Immature natural killer cell (primary cell): Measurements from ENCODE around the gene GORASP1. TPM values are rescaled to one million over a fixed set of nuclear protein-coding genes. Genes with fewer than 3 reads are reported as not detected.

Source experiments
- DNase-seq, 3 donors: peaks; one replicate each; pipeline ENCODE4 v3.0.0; 2022; ENCODE audit warnings: mixed read lengths in 1 of 3
- H3K27ac Mint-ChIP-seq, 6 donors: one replicate each; pipeline ENCODE4 v1.8.0; 2020; ENCODE audit warnings: mixed read lengths in 6 of 6, mild to moderate bottlenecking in 5 of 6, inconsistent platforms in 4 of 6, moderate library complexity in 3 of 6
- H3K27me3 Mint-ChIP-seq, 3 donors: one replicate each; pipeline ENCODE4 v1.8.0; 2020 to 2021; ENCODE audit warnings: low read depth in 3 of 3, mild to moderate bottlenecking in 3 of 3, mixed read lengths in 3 of 3, moderate library complexity in 3 of 3, inconsistent platforms in 1 of 3
- H3K36me3 Mint-ChIP-seq, 3 donors: one replicate each; pipeline ENCODE4 v1.8.0; 2020; ENCODE audit warnings: mixed read lengths in 3 of 3, inconsistent platforms in 2 of 3, mild to moderate bottlenecking in 2 of 3
- H3K4me1 Mint-ChIP-seq, 2 donors: one replicate each; pipeline ENCODE4 v1.8.0; 2020; ENCODE audit warnings: inconsistent platforms in 2 of 2, mild to moderate bottlenecking in 2 of 2, mixed read lengths in 2 of 2, moderate library complexity in 1 of 2
- H3K4me3 Mint-ChIP-seq, 5 donors: one replicate each; pipeline ENCODE4 v1.8.0; 2020; ENCODE audit warnings: mild to moderate bottlenecking in 5 of 5, mixed read lengths in 5 of 5, inconsistent platforms in 3 of 5, moderate library complexity in 3 of 5
- H3K9me3 Mint-ChIP-seq, 6 donors: one replicate each; pipeline ENCODE4 v1.8.0; 2020; ENCODE audit warnings: mild to moderate bottlenecking in 6 of 6, mixed read lengths in 6 of 6, inconsistent platforms in 4 of 6, moderate library complexity in 3 of 6
- polyA plus RNA-seq, 3 donors: library from polyadenylated mRNA; unstranded; fragments of 300-500 nt; fragmentation: Illumina TruSeq; gene quantifications; one replicate each; pipeline ENCODE4 v1.2.3, GENCODE V29; 2021

Gene GORASP1
- polyA plus RNA-seq, result 1 to 10 TPM; 5.3 to 7.8 (median 5.4) TPM

DNA sequence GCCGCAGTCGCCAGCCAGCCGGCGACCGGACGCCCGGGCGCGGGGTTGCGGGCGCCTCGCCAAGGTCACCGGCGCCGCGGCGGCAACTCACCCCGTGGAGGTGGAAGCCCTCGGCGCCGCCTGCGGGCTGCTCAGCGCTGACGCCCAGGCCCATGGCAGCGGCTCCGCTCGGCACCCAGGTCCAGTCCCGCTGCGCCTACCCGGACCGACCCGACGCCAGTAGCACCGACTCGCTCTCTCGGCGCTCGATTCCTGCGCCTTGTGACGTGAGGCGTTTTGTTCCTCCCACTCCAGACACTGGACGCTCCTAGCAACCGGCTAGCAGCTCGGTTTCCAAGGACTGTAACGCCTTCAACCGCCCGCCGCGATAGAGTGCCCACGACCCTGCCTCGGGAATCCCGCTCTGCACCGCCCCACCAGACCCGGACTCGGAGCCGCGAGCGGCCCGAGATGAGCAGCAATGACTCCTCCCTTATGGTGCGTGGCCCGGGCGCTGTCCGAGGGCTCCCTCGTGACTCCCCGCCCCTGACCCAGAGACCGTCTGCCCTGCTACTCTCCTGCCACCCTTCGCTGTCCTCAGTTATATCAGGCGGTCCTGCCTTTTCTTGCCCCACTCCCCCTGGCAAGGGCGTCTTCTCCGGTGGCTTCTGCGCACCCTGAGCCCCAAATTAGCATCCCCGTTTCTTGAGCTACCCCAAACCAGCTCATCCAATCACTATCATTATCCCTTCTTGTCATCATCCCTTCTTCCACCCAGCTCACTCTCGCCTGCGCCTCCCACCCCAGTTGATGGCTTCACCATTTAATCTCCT lies at the start of gene GORASP1, which contains the start of gene TTC21A:
GORASP1 (minus strand) TSS at position 240 of the 812 bp plus-strand sequence; CDS start at position 154, 86 bp downstream.
TTC21A (plus strand) TSS at position 293 of the 812 bp plus-strand sequence; CDS start at position 451, 158 bp downstream.
- DNase-seq, result peak; percentile 68 to 77 (median 75)
- Mint-ChIP-seq H3K36me3 (no peaks in the 10 kb centered on the region), H3K27me3 (peaks cover 12 to 24% (median 19%) of the 10 kb centered on the region in 3 donors), H3K4me1 (peaks cover 32% of the 10 kb centered on the region in 2 donors), H3K9me3 (no peaks in the 10 kb centered on the region), H3K27ac (peak within 1 kb of the TSS; percentile 82 to 93 (median 86)), H3K4me3 (peak within 1 kb of the TSS; percentile 89 to 93 (median 89))

DNA sequence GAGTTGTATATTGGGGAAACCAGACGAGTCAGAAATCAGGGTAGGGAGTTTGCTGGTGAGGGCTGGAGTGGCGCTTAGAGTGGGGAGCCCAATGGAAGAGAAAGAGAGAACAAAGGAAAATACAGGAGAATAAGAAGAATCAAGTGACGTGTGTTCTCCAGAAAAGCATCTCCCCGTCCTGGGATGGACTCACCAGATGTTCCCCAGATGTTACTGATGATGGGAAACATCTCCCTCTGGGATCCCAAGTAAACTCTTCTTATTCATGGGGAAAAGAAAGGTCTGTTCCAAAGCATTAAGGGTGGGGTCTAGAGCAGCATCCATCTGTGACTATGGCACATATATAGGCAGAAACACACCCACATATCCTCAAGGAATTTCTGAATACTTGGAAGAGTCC lies 49.0 kb upstream of the GORASP1 start:
- Mint-ChIP-seq H3K4me1 (peaks cover 14 to 17% of the 10 kb centered on the region in 2 donors), H3K27me3 (peaks cover 20 to 27% (median 23%) of the 10 kb centered on the region in 3 donors), H3K4me3 (no peak overlapping the region)

DNA sequence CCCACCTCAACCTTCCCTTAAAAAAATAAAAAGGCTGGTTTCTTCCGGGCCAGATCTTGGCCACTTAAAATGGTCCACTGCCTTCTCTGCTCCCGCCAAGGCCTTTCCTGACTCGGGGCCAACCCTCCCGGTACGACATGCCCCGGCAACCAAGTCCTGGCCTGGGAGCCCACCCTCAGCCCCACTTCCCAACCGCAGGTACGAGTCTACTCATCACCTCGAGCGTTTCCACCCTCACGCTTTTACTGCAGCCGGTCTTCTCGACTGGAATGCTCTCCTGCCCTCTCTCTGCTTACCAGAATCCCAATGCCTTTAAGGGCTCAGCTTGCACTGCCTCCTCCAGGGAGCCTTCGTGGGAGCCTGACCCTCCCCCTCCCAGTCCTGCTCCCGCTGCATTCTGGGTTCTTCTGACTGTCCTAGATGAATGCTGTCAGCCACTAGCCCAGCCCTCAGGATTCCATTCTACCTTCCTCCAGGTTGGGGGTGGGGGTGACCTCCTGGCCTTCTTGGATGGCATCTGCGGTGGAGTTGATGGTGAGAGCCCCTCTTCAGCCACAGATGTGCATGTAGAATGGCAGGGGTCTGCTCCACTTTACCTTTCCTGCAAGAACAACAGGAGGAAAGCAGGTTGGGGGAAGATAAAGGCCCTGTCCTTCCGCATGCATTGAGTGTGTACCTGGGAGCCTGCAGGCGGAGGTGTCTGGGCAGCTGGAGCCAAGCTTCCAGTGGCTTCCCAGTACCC lies 47.0 kb upstream of the GORASP1 start:
- H3K27me3 Mint-ChIP-seq, result peaks cover 28 to 45% (median 29%) of the 10 kb centered on the region in 3 donors
- H3K36me3 Mint-ChIP-seq, result no peaks in the 10 kb centered on the region
- peaks cover 34 to 37% of the 10 kb centered on the region in 2 donors for H3K4me1 Mint-ChIP-seq
- DNase-seq, result no peak
- H3K4me3 Mint-ChIP-seq, result peak overlapping the region; percentile 61 to 80 (median 71)
- H3K27ac Mint-ChIP-seq, result peak overlapping the region; percentile 62 to 92 (median 86)
- no peaks in the 10 kb centered on the region for H3K9me3 Mint-ChIP-seq

More for the DNA sequence above, 49.0 kb upstream of the GORASP1 start:
- peak overlapping the region in 5 of 6 donors; percentile 3 to 87 (median 79) for H3K27ac Mint-ChIP-seq
- no peaks in the 10 kb centered on the region for H3K9me3 Mint-ChIP-seq
- no peaks in the 10 kb centered on the region for H3K36me3 Mint-ChIP-seq
- DNase-seq, result no peak

DNA sequence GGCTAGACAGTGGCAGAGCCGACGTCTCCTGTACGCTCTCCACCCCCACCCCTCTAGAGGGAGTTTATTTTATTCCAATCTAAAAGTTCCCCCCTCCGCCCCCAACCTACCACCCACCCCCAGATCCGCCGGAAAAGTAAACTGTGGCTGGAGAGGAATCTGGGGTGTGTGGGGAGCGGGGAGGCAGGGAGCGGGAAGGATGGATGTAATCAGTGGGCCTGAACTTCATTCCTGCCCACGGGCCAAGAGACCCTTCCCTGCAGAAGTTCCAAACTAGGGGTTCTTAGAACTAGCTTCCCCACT lies 46.5 kb upstream of the GORASP1 start:
- Mint-ChIP-seq H3K36me3 (no peaks in the 10 kb centered on the region), H3K27me3 (peaks cover 28 to 48% (median 29%) of the 10 kb centered on the region in 3 donors), H3K4me1 (peaks cover 39 to 42% of the 10 kb centered on the region in 2 donors), H3K9me3 (no peaks in the 10 kb centered on the region), H3K27ac (peak overlapping the region; percentile 62 to 92 (median 86)), H3K4me3 (peak overlapping the region; percentile 61 to 80 (median 71))
- no peak for DNase-seq

DNA sequence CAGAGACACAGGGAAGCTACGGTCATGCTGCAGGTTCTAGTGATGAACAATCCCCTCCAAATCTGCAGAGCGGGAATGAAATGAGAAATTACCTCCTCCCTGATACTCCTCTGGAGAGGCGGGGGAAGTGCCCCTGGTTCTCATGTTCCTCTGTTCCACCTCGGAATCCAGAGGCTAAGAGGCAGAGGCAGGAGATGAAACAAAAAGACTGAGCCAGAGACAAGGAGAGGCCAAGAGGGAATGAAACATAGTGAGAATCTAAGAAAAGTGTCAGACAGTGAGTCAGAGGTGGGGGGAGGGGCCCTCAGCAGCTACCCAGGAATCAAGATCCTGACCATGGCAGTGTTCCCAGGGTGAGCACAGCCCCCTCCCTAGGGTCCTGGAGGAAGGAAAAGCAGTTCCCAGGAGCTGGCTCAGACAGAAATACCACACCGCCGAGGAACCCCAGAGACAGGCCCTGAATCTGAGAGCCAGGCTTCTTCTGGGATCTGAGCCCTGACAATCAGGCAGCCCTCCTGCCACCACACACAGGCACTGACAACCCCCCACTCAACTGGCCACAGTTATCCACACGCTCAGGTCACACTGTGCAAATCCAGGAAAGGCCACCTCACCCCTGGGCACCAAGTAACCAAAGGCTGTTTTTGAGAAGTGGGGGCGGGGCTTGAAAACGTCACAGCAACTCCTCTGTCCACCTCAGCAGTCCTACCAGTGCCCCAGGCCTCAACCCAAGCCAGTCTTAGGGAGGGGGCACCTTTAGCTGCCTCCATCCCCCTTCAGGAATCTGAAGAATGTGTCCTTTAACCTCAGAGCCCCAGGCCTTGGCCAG lies 43.6 kb upstream of the GORASP1 start:
- Mint-ChIP-seq H3K9me3 (no peaks in the 10 kb centered on the region), H3K27ac (peak overlapping the region; percentile 96 to 98 (median 97)), H3K36me3 (peaks cover 2 to 6% (median 4%) of the 10 kb centered on the region in 3 donors), H3K4me3 (peak overlapping the region; percentile 44 to 95 (median 69)), H3K4me1 (peaks cover 68 to 71% of the 10 kb centered on the region in 2 donors), H3K27me3 (peaks cover 48 to 76% (median 49%) of the 10 kb centered on the region in 3 donors)
- peak; percentile 53 to 59 (median 55) for DNase-seq

DNA sequence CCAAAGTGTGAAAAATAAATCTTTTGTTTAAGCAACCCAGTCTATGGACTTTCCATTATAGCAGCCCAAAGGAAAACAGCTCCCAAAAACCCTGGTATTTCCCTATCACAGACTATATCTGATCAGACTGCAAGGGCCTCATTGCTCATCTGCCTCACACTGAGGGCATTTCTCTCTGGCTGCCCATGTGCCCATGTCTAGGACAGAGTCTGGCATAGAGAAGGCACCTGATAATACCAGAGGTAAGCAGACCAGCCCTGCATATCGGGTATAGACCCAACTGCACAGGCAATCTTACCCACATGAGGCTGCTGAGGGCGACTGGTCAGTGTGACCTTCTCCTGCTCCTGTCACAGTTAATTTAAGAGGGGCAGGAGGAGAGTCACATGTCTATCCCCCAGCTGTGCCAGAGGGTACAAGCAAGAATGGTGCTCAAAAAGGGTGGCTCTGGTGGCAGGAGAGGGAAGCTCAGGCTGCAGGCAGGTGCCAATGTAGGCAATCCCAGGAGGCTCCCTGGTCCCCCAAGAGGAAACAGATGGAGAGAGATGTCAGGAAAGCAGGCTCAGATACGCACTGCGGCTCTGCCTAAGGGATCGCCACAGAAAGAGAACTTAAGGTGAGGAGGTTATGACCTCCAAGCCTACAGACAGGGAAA lies 42.8 kb upstream of the GORASP1 start:
- Mint-ChIP-seq H3K4me3 (peak overlapping the region; percentile 68 to 95 (median 83)), H3K4me1 (peaks cover 75% of the 10 kb centered on the region in 2 donors), H3K27ac (peak overlapping the region; percentile 96 to 98 (median 97)), H3K27me3 (peaks cover 48 to 78% (median 54%) of the 10 kb centered on the region in 3 donors), H3K9me3 (no peaks in the 10 kb centered on the region), H3K36me3 (peaks cover 4 to 11% (median 7%) of the 10 kb centered on the region in 3 donors)
- no peak for DNase-seq

DNA sequence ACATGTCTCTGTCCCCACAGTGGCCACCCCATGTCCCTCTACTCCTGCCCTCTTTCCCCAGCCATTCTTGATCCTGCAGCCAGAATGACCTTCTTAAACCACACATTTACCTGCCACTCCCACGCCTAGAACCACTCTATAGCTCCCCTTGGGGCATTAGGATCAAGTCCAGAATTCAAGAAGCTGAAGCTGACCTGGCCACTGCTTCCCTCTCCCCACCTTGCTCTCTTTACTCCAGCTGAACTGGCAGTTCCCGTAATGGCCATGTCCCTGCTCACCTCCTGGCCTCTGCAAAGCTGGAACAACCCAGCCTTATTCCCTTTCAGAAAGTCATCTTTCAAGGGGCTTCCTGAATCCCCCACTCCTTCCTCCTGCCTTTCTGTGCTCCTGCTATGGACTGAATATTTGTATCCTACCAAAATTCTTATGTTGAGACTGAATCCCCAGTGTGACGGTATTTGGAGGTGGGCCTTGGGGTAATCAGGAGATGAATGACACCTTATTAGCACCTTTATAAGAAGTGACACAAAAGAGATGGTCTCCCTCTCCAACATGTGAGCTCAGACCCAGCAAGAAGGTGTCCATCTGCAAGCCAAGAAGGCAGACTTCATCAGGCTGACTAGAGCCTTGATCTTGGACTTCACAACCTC lies 42.2 kb upstream of the GORASP1 start:
- H3K4me1 Mint-ChIP-seq, result peaks cover 75% of the 10 kb centered on the region in 2 donors
- peak overlapping the region; percentile 3 to 94 (median 8) for H3K4me3 Mint-ChIP-seq
- peaks cover 6 to 14% (median 14%) of the 10 kb centered on the region in 3 donors for H3K36me3 Mint-ChIP-seq
- H3K27me3 Mint-ChIP-seq, result peaks cover 49 to 81% (median 54%) of the 10 kb centered on the region in 3 donors
- no peaks in the 10 kb centered on the region for H3K9me3 Mint-ChIP-seq
- H3K27ac Mint-ChIP-seq, result peak overlapping the region; percentile 96 to 98 (median 97)
- no peak for DNase-seq

DNA sequence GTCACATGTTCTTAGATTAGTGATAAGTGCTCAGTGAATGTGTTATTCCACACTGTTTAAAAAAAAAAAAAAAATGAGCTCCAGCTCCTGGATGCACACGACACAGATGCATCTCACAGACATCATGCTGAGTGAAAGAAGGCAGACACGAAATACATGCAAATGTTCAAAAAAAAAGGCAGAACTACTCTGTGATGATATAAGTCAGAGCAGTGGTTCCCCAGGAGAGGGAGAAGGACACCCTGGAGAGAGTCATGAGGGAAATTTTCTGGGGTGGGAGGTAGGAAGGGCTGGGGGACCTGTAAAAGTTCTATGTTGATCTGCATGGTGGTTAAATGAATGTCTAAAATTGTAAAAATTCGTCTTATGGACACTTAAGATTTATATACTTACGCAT lies 41.6 kb upstream of the GORASP1 start:
- peaks cover 9 to 19% (median 17%) of the 10 kb centered on the region in 3 donors for H3K36me3 Mint-ChIP-seq
- DNase-seq, result no peak
- H3K27ac Mint-ChIP-seq, result peak overlapping the region; percentile 86 to 98 (median 96)

DNA sequence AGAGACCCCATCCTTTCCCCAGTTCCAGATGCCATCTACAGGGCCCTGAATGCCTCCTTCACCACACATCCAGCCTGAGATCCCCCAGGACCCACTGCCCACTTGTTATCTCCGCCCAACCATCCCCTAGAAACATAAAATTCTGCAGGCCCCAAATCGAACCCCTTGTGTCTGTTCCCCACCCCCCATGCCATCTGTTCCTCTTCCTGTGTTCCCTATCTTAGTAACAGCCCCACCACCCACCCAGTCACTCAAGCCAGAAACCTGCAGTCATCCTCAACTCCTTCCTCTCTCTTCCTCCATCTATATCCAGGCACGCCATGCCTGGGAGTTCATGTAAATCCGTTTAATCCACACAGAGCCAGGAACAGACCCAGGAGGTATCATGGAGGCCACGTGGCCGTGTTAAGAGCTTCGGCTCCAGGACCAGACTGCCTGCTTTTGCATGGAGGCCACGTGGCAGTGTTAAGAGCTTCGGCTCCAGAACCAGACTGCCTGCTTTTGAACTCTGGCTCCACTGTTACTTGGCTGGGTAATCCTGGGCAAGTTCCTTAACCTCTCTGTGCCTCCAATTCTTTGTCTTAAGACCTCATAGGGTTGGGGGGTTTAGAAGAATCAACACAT lies 41.1 kb upstream of the GORASP1 start:
- Mint-ChIP-seq H3K4me3 (peak overlapping the region; percentile 71 to 87 (median 77)), H3K27me3 (peaks cover 52 to 85% (median 59%) of the 10 kb centered on the region in 3 donors), H3K36me3 (peaks cover 9 to 24% (median 17%) of the 10 kb centered on the region in 3 donors), H3K27ac (peak overlapping the region; percentile 86 to 98 (median 96)), H3K9me3 (no peaks in the 10 kb centered on the region), H3K4me1 (peaks cover 74 to 75% of the 10 kb centered on the region in 2 donors)
- no peak for DNase-seq

More for the DNA sequence above, 41.6 kb upstream of the GORASP1 start:
- Mint-ChIP-seq H3K4me1 (peaks cover 74 to 75% of the 10 kb centered on the region in 2 donors), H3K9me3 (no peaks in the 10 kb centered on the region), H3K4me3 (peak overlapping the region; percentile 15 to 87 (median 74)), H3K27me3 (peaks cover 49 to 80% (median 57%) of the 10 kb centered on the region in 3 donors)

DNA sequence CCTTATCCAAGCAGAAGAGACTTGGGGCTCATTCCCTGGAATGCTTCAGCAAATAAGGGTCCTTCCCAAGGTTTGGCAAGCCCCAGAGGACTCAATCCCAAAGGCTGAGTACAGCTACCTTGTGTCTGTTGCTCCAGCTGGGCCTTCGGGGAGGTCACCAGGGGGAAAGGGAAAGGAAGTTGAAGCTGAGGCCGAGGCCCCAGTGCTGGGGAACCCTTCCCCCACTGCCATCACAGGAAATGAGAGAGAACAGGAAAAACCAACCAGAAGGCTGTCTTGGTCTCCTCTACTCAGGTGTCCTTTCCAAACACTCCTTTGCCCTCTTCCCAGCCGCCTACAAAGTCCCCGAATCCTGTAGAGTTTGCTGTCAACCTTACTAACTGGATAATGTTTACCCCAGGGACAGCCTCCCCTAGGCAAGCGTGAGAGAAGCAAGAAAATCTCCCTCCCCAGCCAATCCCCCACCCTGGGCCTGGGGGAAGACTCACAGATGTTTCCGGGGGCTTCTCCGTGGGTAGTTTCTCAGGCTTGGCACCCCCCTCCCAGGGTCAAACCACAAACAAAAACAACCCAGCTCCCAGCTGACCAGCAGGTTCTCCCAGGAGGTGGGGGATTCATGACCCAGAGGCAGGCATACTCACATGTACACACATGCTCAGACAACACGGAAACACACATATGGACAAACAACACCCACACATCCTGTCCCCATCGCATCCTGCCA lies 40.4 kb upstream of the GORASP1 start:
- peak; percentile 57 to 68 (median 61) for DNase-seq
- H3K4me1 Mint-ChIP-seq, result peaks cover 74 to 75% of the 10 kb centered on the region in 2 donors
- peaks cover 54 to 90% (median 63%) of the 10 kb centered on the region in 3 donors for H3K27me3 Mint-ChIP-seq
- H3K4me3 Mint-ChIP-seq, result peak overlapping the region; percentile 71 to 87 (median 77)
- H3K9me3 Mint-ChIP-seq, result no peaks in the 10 kb centered on the region
- peaks cover 9 to 29% (median 17%) of the 10 kb centered on the region in 3 donors for H3K36me3 Mint-ChIP-seq
- peak overlapping the region; percentile 86 to 98 (median 96) for H3K27ac Mint-ChIP-seq
